HepG2 (cell line): ENCODE results near the gene ANKS1B. TPM values are rescaled to one million over a fixed set of nuclear protein-coding genes. Genes with fewer than 3 reads are reported as not detected.

Experiments
- ATAC-seq: fragments of 200-7000 bp; cut with Tn5 transposase; 3 replicates; pipeline ENCODE4 v1.9.1; 2020; ENCODE audit warnings: mild to moderate bottlenecking, moderate library complexity
- BruUV-seq: library from RNA; stranded (reverse); fragments of 400-500 nt; replicated peaks from 2 replicates; lab custom pipeline; 2021; lab: Mats Ljungman, UMichigan
- CTCF ChIA-PET: fragments of 300-600 bp; formaldehyde crosslinking; extraction: SDS; loops from one replicate; lab custom pipeline; 2021; ENCODE audit warnings: low total read pairs, inconsistent platforms, low intra/inter-chr PET ratio; lab: Yijun Ruan, JAX
- POLR2A ChIA-PET: fragments of 350-600 bp; sonication (Branson Sonifier 250); formaldehyde crosslinking; loops from one replicate; lab custom pipeline; 2020; ENCODE audit warnings: antibody characterized with exemption, inconsistent platforms; lab: Yijun Ruan, JAX
- DNase-seq: peaks from one replicate; pipeline ENCODE4 v3.0.0-alpha.2; 2015; ENCODE audit warnings: low spot score
- FAIRE-seq: peaks from 3 replicates; lab custom pipeline; 2011; peaks lifted over from hg19 to GRCh38; lab: Jason Lieb, UNC
- H2AFZ ChIP-seq: one replicate; pipeline ENCODE4 v1.6.1; 2011; ENCODE audit warnings: low read length, inconsistent platforms
- H3K27ac ChIP-seq: fragments of 300-600 bp; 3 replicates; pipeline ENCODE4 v1.8.0; 2011; ENCODE audit warnings: mixed run types, mild to moderate bottlenecking, mixed read lengths, low read length, inconsistent platforms; ENCODE audit not compliant: insufficient read depth; ENCODE audit errors: extremely low read length
- H3K27me3 ChIP-seq, 2 experiments: fragments of 200-600 bp in 1 of 2; 2 replicates in 1 of 2; 3 replicates in 1 of 2; pipeline versions ENCODE4 v1.6.0 to v1.8.0; 2011; ENCODE audit warnings: low read length in 2 of 2, mild to moderate bottlenecking in 2 of 2, moderate library complexity in 2 of 2, inconsistent platforms in 1 of 2; ENCODE audit not compliant: insufficient read depth in 2 of 2, control insufficient read depth in 1 of 2
- H3K36me3 ChIP-seq, 2 experiments: fragments of 200-600 bp in 1 of 2; replicated peaks in 1 of 2; 2 replicates in 1 of 2; 3 replicates in 1 of 2; pipeline versions ENCODE4 v1.5.1 to v1.8.0; 2011; ENCODE audit warnings: low read length in 2 of 2, inconsistent platforms in 1 of 2; ENCODE audit not compliant: insufficient read depth in 2 of 2, control insufficient read depth in 1 of 2
- H3K4me1 ChIP-seq: 2 replicates; pipeline ENCODE4 v1.5.1; 2012; ENCODE audit warnings: low read length, inconsistent platforms; ENCODE audit not compliant: insufficient read depth
- H3K4me2 ChIP-seq: 2 replicates; pipeline ENCODE4 v1.6.0; 2011; ENCODE audit warnings: low read depth, low read length, inconsistent platforms
- H3K4me3 ChIP-seq, 3 experiments: fragments of 200-600 bp in 1 of 3; sonication (generic), shearing (Covaris generic) in 1 of 3; replicated peaks in 1 of 3; 2 replicates each; pipeline ENCODE4 v1.5.1; 2011 to 2016; ENCODE audit warnings: low read length in 3 of 3, inconsistent platforms in 2 of 3, low read depth in 2 of 3, mild to moderate bottlenecking in 2 of 3, control low read depth in 1 of 3, mixed read lengths in 1 of 3; ENCODE audit not compliant: insufficient read depth in 1 of 3
- H3K79me2 ChIP-seq: one replicate; pipeline ENCODE4 v1.6.1; 2011; ENCODE audit warnings: low read length, inconsistent platforms; ENCODE audit not compliant: insufficient read depth
- H3K9ac ChIP-seq: 2 replicates; pipeline ENCODE4 v1.6.0; 2011; ENCODE audit warnings: mild to moderate bottlenecking, low read depth, low read length, inconsistent platforms; ENCODE audit not compliant: insufficient read depth
- H3K9me3 ChIP-seq: 2 replicates; pipeline ENCODE4 v1.5.1; 2012; ENCODE audit warnings: mild to moderate bottlenecking, low read length
- H4K20me1 ChIP-seq: 2 replicates; pipeline ENCODE4 v1.6.0; 2011; ENCODE audit warnings: inconsistent platforms, mild to moderate bottlenecking, low read length, moderate library complexity; ENCODE audit not compliant: insufficient read depth
- CHD2 ChIP-seq: IDR thresholded peaks from 2 replicates; pipeline ENCODE4 v1.6.1; 2011; ENCODE audit warnings: low read depth, low read length, improper control_type of control experiment
- FOXK2 ChIP-seq: fragments of 450-650 bp; IDR thresholded peaks from 2 replicates; pipeline ENCODE4 v1.6.1; 2016
- JUNB ChIP-seq: sonication (generic); formaldehyde crosslinking; IDR thresholded peaks from 2 replicates; pipeline ENCODE4 v1.8.0; 2022; ENCODE audit warnings: missing genetic modification reagents, mild to moderate bottlenecking, borderline replicate concordance
- KAT7 ChIP-seq: IDR thresholded peaks from 2 replicates; pipeline ENCODE4 v1.6.1; 2018; ENCODE audit warnings: borderline replicate concordance, missing compliant biosample characterization
- MAX ChIP-seq: IDR thresholded peaks from 2 replicates; pipeline ENCODE4 v1.6.1; 2012; ENCODE audit warnings: inconsistent platforms
- MED8 ChIP-seq: sonication (generic); formaldehyde crosslinking; IDR thresholded peaks from 2 replicates; pipeline ENCODE4 v1.8.1; 2023; ENCODE audit warnings: mild to moderate bottlenecking, missing genetic modification reagents; ENCODE audit not compliant: insufficient replicate concordance
- SP2 ChIP-seq: sonication (generic); formaldehyde crosslinking; IDR thresholded peaks from 2 replicates; pipeline ENCODE4 v1.5.1; 2020; ENCODE audit warnings: mild to moderate bottlenecking, missing genetic modification reagents
- TARDBP ChIP-seq: sonication (generic); formaldehyde crosslinking; IDR thresholded peaks from 2 replicates; pipeline ENCODE4 v1.8.0; 2022; ENCODE audit warnings: mild to moderate bottlenecking, missing genetic modification reagents
- TOE1 ChIP-seq: sonication (generic); formaldehyde crosslinking; IDR thresholded peaks from 2 replicates; pipeline ENCODE4 v1.4.0; 2020; ENCODE audit warnings: mild to moderate bottlenecking, missing genetic modification reagents
- TRAFD1 ChIP-seq: sonication (generic); formaldehyde crosslinking; IDR thresholded peaks from 2 replicates; pipeline ENCODE4 v1.5.1; 2020; ENCODE audit warnings: missing genetic modification reagents, mild to moderate bottlenecking, borderline replicate concordance
- XRCC5 ChIP-seq: fragments of 200-400 bp; formaldehyde crosslinking; optimal IDR thresholded peaks from 2 replicates; pipeline ENCODE3; 2017; ENCODE audit warnings: mild to moderate bottlenecking, low read length
- ZNF510 ChIP-seq: sonication (generic); formaldehyde crosslinking; IDR thresholded peaks from 2 replicates; pipeline ENCODE4 v1.4.0; 2020; ENCODE audit warnings: low read depth, mild to moderate bottlenecking, missing genetic modification reagents
- ZNF598 ChIP-seq: sonication (generic); formaldehyde crosslinking; IDR thresholded peaks from 2 replicates; pipeline ENCODE4 v1.5.1; 2020; ENCODE audit warnings: mild to moderate bottlenecking, missing genetic modification reagents, borderline replicate concordance
- WGBS: methylation state at CpG from one replicate; pipeline ENCODE4 v1.1.6; 2017; ENCODE audit warnings: low lambda C conversion rate; 5-methylcytosine and 5-hydroxymethylcytosine counted together
- in situ Hi-C: cut with HindIII; loops from 2 replicates; pipeline ENCODE4 v1.10.0; 2017; ENCODE audit warnings: low pct_unique_long_range_greater_than_20kb; ENCODE audit not compliant: extremely low pct_ligation_motif_present
- intact Hi-C: fragments of 100-400 bp; cut with micrococcal nuclease; formaldehyde crosslinking; loops from one replicate; pipeline ENCODE4 v1.10.0; 2022; ENCODE audit not compliant: unreplicated experiment
- polyA plus RNA-seq, 8 experiments: library from polyadenylated mRNA; depleted of rRNA in 3 of 8; stranded (reverse) in 7 of 8; unstranded in 1 of 8; fragments of >200 nt; fragmentation: Illumina TruSeq in 4 of 8; extraction: Trizol in 4 of 8; gene quantifications; 2 replicates each; pipeline versions ENCODE4 v1.2.1 to v1.2.3, GENCODE V29; 2011 to 2016; ENCODE audit warnings: low read depth in 4 of 8, missing spikeins in 1 of 8, mixed read lengths in 1 of 8; ENCODE audit not compliant: insufficient read depth in 1 of 8
- total RNA-seq, 5 experiments: library from RNA; depleted of rRNA; stranded (reverse); fragments of >200 nt; fragmentation: Illumina TruSeq; extraction: Trizol; gene quantifications; 2 replicates each; pipeline ENCODE4 v1.2.3, GENCODE V29; 2016; ENCODE audit warnings: low read depth in 1 of 5
- TF ChIP-seq, protein P1 (sequence below), 2 experiments: sonication (generic) in 1 of 2; formaldehyde crosslinking in 1 of 2; IDR thresholded peaks; 2 replicates each; pipeline versions ENCODE4 v1.5.1 to v1.6.1; 2011 to 2020; ENCODE audit warnings: borderline replicate concordance in 1 of 2, low read depth in 1 of 2, low read length in 1 of 2, mild to moderate bottlenecking in 1 of 2, missing genetic modification reagents in 1 of 2, moderate library complexity in 1 of 2
- TF ChIP-seq, protein P2 (sequence below): sonication (generic); formaldehyde crosslinking; conservative IDR thresholded peaks from 2 replicates; pipeline ENCODE4 v1.4.0; 2020; ENCODE audit warnings: missing genetic modification reagents
- TF ChIP-seq, protein P3 (sequence below): sonication (generic); formaldehyde crosslinking; IDR thresholded peaks from 2 replicates; pipeline ENCODE4 v1.4.0; 2020; ENCODE audit warnings: missing genetic modification reagents, mild to moderate bottlenecking, borderline replicate concordance

ANKS1B gene
- total and polyA plus RNA-seq, 2 of the 13 experiments (the other 11 are each of a cell fraction or from before 2014, with no cell fraction given): 0.15 TPM; not detected in 1

GRCh38 chr12:99495799-99496198 is 488.9 kb downstream of the ANKS1B start:
- Histone ChIP-seq H3K4me1 (no peaks in the 10 kb centered on the region), H3K27me3 (no peaks in the 10 kb centered on the region; a peak in 1 of 5 replicates), H3K79me2 (no peaks in the 10 kb centered on the region), H3K4me3 (no peak overlapping the region), H3K9me3 (no peaks in the 10 kb centered on the region), H3K4me2 (no peak overlapping the region), H3K9ac (no peak overlapping the region), H3K27ac (no peak overlapping the region), H4K20me1 (no peaks in the 10 kb centered on the region), H2AFZ (no peak overlapping the region), H3K36me3 (no peaks in the 10 kb centered on the region)
- WGBS: 0% methylated on average over 1 of the region's 1 CpG
- BruUV-seq: no TSS peak
- ATAC-seq: no peak
- in situ Hi-C loops (no loop called here), intact Hi-C loops (no loop called here)
- ChIA-PET POLR2A (no interaction called here), CTCF (no interaction called here)
- DNase-seq: no peak
- no peak for FAIRE-seq
- TF ChIP-seq CHD2 (no peak), TOE1 (CRISPR knock-in tag) (no peak), JUNB (CRISPR knock-in tag) (no peak), TRAFD1 (CRISPR knock-in tag) (no peak), MED8 (CRISPR knock-in tag) (no peak), ZNF510 (CRISPR knock-in tag) (no peak), XRCC5 (no peak), TARDBP (no peak), SP2 (no peak), ZNF598 (CRISPR knock-in tag) (no peak), FOXK2 (no peak), MAX (no peak), KAT7 (CRISPR knock-in tag) (no peak)
- TF ChIP-seq, protein P1, sequence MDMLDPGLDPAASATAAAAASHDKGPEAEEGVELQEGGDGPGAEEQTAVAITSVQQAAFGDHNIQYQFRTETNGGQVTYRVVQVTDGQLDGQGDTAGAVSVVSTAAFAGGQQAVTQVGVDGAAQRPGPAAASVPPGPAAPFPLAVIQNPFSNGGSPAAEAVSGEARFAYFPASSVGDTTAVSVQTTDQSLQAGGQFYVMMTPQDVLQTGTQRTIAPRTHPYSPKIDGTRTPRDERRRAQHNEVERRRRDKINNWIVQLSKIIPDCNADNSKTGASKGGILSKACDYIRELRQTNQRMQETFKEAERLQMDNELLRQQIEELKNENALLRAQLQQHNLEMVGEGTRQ (IDR thresholded peaks at IDR 0.05; ENCODE audit: low read depth, low read length): no peak
- TF ChIP-seq, protein P1 (CRISPR knock-in tag; IDR thresholded peaks at IDR 0.05; ENCODE audit: borderline replicate concordance): no peak
- TF ChIP-seq, protein P2, sequence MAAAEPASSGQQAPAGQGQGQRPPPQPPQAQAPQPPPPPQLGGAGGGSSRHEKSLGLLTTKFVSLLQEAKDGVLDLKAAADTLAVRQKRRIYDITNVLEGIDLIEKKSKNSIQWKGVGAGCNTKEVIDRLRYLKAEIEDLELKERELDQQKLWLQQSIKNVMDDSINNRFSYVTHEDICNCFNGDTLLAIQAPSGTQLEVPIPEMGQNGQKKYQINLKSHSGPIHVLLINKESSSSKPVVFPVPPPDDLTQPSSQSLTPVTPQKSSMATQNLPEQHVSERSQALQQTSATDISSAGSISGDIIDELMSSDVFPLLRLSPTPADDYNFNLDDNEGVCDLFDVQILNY: no peak
- TF ChIP-seq, protein P3, sequence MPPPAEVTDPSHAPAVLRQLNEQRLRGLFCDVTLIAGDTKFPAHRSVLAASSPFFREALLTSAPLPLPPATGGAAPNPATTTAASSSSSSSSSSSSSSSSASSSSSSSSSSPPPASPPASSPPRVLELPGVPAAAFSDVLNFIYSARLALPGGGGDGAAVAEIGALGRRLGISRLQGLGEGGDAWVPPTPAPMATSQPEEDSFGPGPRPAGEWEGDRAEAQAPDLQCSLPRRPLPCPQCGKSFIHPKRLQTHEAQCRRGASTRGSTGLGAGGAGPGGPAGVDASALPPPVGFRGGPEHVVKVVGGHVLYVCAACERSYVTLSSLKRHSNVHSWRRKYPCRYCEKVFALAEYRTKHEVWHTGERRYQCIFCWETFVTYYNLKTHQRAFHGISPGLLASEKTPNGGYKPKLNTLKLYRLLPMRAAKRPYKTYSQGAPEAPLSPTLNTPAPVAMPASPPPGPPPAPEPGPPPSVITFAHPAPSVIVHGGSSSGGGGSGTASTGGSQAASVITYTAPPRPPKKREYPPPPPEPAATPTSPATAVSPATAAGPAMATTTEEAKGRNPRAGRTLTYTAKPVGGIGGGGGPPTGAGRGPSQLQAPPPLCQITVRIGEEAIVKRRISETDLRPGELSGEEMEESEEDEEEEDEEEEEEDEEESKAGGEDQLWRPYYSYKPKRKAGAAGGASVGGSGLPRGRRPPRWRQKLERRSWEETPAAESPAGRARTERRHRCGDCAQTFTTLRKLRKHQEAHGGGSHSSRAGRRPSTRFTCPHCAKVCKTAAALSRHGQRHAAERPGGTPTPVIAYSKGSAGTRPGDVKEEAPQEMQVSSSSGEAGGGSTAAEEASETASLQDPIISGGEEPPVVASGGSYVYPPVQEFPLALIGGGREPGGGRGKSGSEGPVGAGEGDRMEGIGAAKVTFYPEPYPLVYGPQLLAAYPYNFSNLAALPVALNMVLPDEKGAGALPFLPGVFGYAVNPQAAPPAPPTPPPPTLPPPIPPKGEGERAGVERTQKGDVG (CRISPR knock-in tag): no peak
